GM23338 (cell line): Measurements from ENCODE around the gene DOLPP1.

Experiments used
- EZH2 ChIP-seq: fragments of 200-600 bp; sonication (generic); IDR thresholded peaks from one replicate; pipeline ENCODE4 v1.8.0; 2017; ENCODE audit warnings: antibody characterized with exemption, mild to moderate bottlenecking, low read depth; ENCODE audit not compliant: unreplicated experiment
- EZH2phosphoT487 ChIP-seq: fragments of 200-600 bp; sonication (generic); IDR thresholded peaks from one replicate; pipeline ENCODE4 v1.8.1; 2018; ENCODE audit warnings: antibody characterized with exemption; ENCODE audit not compliant: unreplicated experiment
- NANOG ChIP-seq: IDR thresholded peaks from 2 replicates; pipeline ENCODE4 v1.6.1; 2016; ENCODE audit warnings: antibody characterized with exemption, borderline replicate concordance
- POLR2AphosphoS5 ChIP-seq: IDR thresholded peaks from 2 replicates; pipeline ENCODE4 v1.6.1; 2016; ENCODE audit warnings: antibody characterized with exemption, low read depth
- TF ChIP-seq, protein P1 (sequence below), 2 experiments: fragments of 200-600 bp in 1 of 2; sonication (generic) in 1 of 2; conservative IDR thresholded peaks; 2 replicates each; pipeline versions ENCODE4 v1.5.1 to v1.6.1; 2016 to 2017; ENCODE audit warnings: antibody characterized with exemption in 2 of 2, low read depth in 2 of 2, mild to moderate bottlenecking in 2 of 2, moderate library complexity in 1 of 2
- TF ChIP-seq, protein P2 (sequence below): IDR thresholded peaks from one replicate; pipeline ENCODE4 v1.6.1; 2018; ENCODE audit warnings: antibody characterized with exemption; ENCODE audit not compliant: unreplicated experiment

DNA sequence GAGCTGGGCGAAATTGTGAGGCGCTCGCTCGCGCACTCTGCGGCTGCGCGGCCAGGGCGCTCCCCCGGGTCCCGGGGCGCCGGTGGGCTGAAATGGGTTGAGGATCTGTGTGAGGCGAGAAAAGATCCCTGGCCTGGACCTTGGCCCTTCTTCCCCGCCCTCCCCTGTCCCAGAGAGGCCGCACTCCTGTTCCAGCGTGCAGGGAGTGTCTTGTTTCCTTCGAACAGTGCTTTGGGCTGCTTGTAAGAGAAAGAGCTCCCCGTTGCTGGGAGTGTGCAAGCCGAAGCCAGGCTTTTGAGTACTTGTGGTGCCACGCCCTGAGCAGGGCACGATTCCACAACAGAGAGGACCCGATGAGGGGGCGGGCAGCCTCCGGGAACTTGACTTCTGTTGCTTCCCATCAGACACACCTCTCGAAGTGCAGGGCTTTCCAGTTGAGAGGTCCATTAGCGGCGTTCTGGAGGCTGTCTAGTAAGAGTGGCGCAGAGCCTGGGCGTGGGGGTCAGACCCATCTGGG, 535 bp downstream of the DOLPP1 start:
- TF ChIP-seq, protein P1, sequence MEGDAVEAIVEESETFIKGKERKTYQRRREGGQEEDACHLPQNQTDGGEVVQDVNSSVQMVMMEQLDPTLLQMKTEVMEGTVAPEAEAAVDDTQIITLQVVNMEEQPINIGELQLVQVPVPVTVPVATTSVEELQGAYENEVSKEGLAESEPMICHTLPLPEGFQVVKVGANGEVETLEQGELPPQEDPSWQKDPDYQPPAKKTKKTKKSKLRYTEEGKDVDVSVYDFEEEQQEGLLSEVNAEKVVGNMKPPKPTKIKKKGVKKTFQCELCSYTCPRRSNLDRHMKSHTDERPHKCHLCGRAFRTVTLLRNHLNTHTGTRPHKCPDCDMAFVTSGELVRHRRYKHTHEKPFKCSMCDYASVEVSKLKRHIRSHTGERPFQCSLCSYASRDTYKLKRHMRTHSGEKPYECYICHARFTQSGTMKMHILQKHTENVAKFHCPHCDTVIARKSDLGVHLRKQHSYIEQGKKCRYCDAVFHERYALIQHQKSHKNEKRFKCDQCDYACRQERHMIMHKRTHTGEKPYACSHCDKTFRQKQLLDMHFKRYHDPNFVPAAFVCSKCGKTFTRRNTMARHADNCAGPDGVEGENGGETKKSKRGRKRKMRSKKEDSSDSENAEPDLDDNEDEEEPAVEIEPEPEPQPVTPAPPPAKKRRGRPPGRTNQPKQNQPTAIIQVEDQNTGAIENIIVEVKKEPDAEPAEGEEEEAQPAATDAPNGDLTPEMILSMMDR (conservative IDR thresholded peaks at IDR 0.05; ENCODE audit: low read depth in 2 of 2): no peak
- TF ChIP-seq, protein P2, sequence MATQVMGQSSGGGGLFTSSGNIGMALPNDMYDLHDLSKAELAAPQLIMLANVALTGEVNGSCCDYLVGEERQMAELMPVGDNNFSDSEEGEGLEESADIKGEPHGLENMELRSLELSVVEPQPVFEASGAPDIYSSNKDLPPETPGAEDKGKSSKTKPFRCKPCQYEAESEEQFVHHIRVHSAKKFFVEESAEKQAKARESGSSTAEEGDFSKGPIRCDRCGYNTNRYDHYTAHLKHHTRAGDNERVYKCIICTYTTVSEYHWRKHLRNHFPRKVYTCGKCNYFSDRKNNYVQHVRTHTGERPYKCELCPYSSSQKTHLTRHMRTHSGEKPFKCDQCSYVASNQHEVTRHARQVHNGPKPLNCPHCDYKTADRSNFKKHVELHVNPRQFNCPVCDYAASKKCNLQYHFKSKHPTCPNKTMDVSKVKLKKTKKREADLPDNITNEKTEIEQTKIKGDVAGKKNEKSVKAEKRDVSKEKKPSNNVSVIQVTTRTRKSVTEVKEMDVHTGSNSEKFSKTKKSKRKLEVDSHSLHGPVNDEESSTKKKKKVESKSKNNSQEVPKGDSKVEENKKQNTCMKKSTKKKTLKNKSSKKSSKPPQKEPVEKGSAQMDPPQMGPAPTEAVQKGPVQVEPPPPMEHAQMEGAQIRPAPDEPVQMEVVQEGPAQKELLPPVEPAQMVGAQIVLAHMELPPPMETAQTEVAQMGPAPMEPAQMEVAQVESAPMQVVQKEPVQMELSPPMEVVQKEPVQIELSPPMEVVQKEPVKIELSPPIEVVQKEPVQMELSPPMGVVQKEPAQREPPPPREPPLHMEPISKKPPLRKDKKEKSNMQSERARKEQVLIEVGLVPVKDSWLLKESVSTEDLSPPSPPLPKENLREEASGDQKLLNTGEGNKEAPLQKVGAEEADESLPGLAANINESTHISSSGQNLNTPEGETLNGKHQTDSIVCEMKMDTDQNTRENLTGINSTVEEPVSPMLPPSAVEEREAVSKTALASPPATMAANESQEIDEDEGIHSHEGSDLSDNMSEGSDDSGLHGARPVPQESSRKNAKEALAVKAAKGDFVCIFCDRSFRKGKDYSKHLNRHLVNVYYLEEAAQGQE: no peak
- TF ChIP-seq EZH2 (no peak), EZH2phosphoT487 (no peak), NANOG (no peak), POLR2AphosphoS5 (no peak; the same call in 1 of the 2 replicates)
